ENCODE data around the gene CTDSPL. TPM values are rescaled to one million over a fixed set of nuclear protein-coding genes. Genes with fewer than 3 reads are reported as not detected.

The CTDSPL gene
- total and polyA plus RNA-seq, 2 donors from 2014 or later = 55.9 to 78.3 TPM

- H3K4me1 ChIP-seq (ENCODE audit: control insufficient read depth in 2 of 3, insufficient read depth in 2 of 3, low read depth in 1 of 3, low read length in 3 of 3) = peaks cover 15 to 56% (median 37%) of the 10 kb centered on the region in 3 donors
- DNase-seq (no peak), FAIRE-seq (no peak)
- H3K27me3 ChIP-seq (ENCODE audit: control insufficient read depth, insufficient read depth, low read length) = no peaks in the 10 kb centered on the region
- no peak for TF ChIP-seq CTCF (IDR thresholded peaks at IDR 0.05; ENCODE audit: borderline replicate concordance, extremely low read depth, insufficient read depth)
- H3K4me3 ChIP-seq (ENCODE audit: low read length in 3 of 3) = no peak overlapping the region
- H3K9me3 ChIP-seq (ENCODE audit: control insufficient read depth in 2 of 3, insufficient read depth in 1 of 3, low read length in 3 of 3) = no peaks in the 10 kb centered on the region
- H3K9ac ChIP-seq (ENCODE audit: low read length in 3 of 3) = no peak overlapping the region
- no peaks in the 10 kb centered on the region for H3K36me3 ChIP-seq (ENCODE audit: control insufficient read depth in 2 of 3, insufficient read depth in 3 of 3, low read length in 3 of 3)
- intact Hi-C loops (cut with DNase I) = no loop called here
- peak overlapping the region in 1 of 2 donors; percentile 38 for H3K27ac ChIP-seq (ENCODE audit: low read depth in 2 of 2, low read length in 2 of 2)
Measured at GRCh38 chr3:37940242-37940908, 78.7 kb downstream of the CTDSPL start.

- DNase-seq (no peak), FAIRE-seq (no peak)
- Histone ChIP-seq H3K4me1 (ENCODE audit: control insufficient read depth in 2 of 3, insufficient read depth in 2 of 3, low read depth in 1 of 3, low read length in 3 of 3) (peaks cover 22 to 54% (median 40%) of the 10 kb centered on the region in 3 donors), H3K4me3 (ENCODE audit: low read length in 3 of 3) (no peak overlapping the region), H3K9ac (ENCODE audit: low read length in 3 of 3) (no peak overlapping the region), H3K36me3 (ENCODE audit: control insufficient read depth in 2 of 3, insufficient read depth in 3 of 3, low read length in 3 of 3) (no peaks in the 10 kb centered on the region), H3K27ac (ENCODE audit: low read depth in 2 of 2, low read length in 2 of 2) (peak overlapping the region in 1 of 2 donors; percentile 34), H3K9me3 (ENCODE audit: control insufficient read depth in 2 of 3, insufficient read depth in 1 of 3, low read length in 3 of 3) (no peaks in the 10 kb centered on the region), H3K27me3 (ENCODE audit: control insufficient read depth, insufficient read depth, low read length) (no peaks in the 10 kb centered on the region)
- no peak for TF ChIP-seq CTCF (IDR thresholded peaks at IDR 0.05; ENCODE audit: borderline replicate concordance, extremely low read depth, insufficient read depth)
- intact Hi-C loops (cut with DNase I) = no loop called here
Measured at GRCh38 chr3:37941608-37942508, 80.2 kb downstream of the CTDSPL start.

GRCh38 chr3:37942646-37943045, 81.0 kb downstream of the CTDSPL start:
- H3K9me3 ChIP-seq (ENCODE audit: control insufficient read depth in 2 of 3, insufficient read depth in 1 of 3, low read length in 3 of 3) = no peaks in the 10 kb centered on the region
- no peak for TF ChIP-seq CTCF (IDR thresholded peaks at IDR 0.05; ENCODE audit: borderline replicate concordance, extremely low read depth, insufficient read depth)
- H3K4me1 ChIP-seq (ENCODE audit: control insufficient read depth in 2 of 3, insufficient read depth in 2 of 3, low read depth in 1 of 3, low read length in 3 of 3) = peaks cover 22 to 55% (median 43%) of the 10 kb centered on the region in 3 donors
- DNase-seq (no peak), FAIRE-seq (no peak)
- intact Hi-C loops (cut with DNase I) = no loop called here
- H3K27ac ChIP-seq (ENCODE audit: low read depth in 2 of 2, low read length in 2 of 2) = peak overlapping the region in 1 of 2 donors; percentile 24
- no peak overlapping the region for H3K4me3 ChIP-seq (ENCODE audit: low read length in 3 of 3)
- no peaks in the 10 kb centered on the region for H3K36me3 ChIP-seq (ENCODE audit: control insufficient read depth in 2 of 3, insufficient read depth in 3 of 3, low read length in 3 of 3)
- H3K27me3 ChIP-seq (ENCODE audit: control insufficient read depth, insufficient read depth, low read length) = no peaks in the 10 kb centered on the region
- H3K9ac ChIP-seq (ENCODE audit: low read length in 3 of 3) = no peak overlapping the region

All from kidney (tissue), 14 donors.